Measurements from ENCODE around the gene MIPOL1. TPM values are rescaled to one million over a fixed set of nuclear protein-coding genes. Genes with fewer than 3 reads are reported as not detected.

Gene MIPOL1
- total and polyA plus RNA-seq, 2 experiments from 2014 or later, result 16.6 to 24.8 TPM

DNA sequence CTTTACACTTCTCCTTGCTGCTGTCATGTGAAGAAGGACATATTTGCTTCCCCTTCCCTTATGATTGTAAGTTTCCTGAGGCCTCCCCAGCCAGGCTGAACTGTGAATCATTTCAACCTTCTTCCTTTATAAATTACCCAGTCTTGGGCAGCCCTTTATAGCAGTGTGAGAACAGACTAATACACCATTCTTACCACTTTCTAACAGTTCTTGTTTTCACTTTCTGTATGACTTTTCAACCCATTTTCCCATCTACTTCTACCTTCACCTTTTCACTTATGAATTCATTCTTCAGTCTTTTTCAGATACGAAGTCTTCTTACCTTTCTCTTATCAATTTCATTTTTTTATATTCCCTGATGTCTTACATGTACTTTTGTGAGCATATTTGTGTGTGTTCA lies 342.3 kb downstream of the MIPOL1 start:
- no peak for TF ChIP-seq CTCF (conservative IDR thresholded peaks at IDR 0.05; ENCODE audit: low read depth in 2 of 2)
- no peak for TF ChIP-seq ZNF114 (CRISPR knock-in tag; IDR thresholded peaks at IDR 0.05)
- no peak for TF ChIP-seq ZNF331 (CRISPR knock-in tag; IDR thresholded peaks at IDR 0.05; ENCODE audit: low read depth)
- no peak for TF ChIP-seq ETS1 (IDR thresholded peaks at IDR 0.05)
- TF ChIP-seq EZH2phosphoT487 (IDR thresholded peaks at IDR 0.05; ENCODE audit: unreplicated experiment), result no peak
- no peak for TF ChIP-seq JUNB (IDR thresholded peaks at IDR 0.05; ENCODE audit: unreplicated experiment)
- no peak for TF ChIP-seq NANOG (IDR thresholded peaks at IDR 0.05; ENCODE audit: borderline replicate concordance)
- TF ChIP-seq STAT1 (IDR thresholded peaks at IDR 0.05; ENCODE audit: unreplicated experiment), result no peak
- no peak for TF ChIP-seq CREB1 (CRISPR knock-in tag; IDR thresholded peaks at IDR 0.05; ENCODE audit: low read depth)
- Mint-ChIP-seq H3K9me3 (no peaks in the 10 kb centered on the region), H3K36me3 (ENCODE audit: low read depth) (no peaks in the 10 kb centered on the region), H3K27ac (no peak overlapping the region), H3K4me1 (no peaks in the 10 kb centered on the region), H3K27me3 (ENCODE audit: insufficient read depth, low read depth, poor library complexity) (no peaks in the 10 kb centered on the region), H3K4me3 (no peak overlapping the region)
- Histone ChIP-seq H3K36me3 (ENCODE audit: insufficient read depth) (no peaks in the 10 kb centered on the region), H2AFZ (no peak overlapping the region), H3F3A (replicated peaks; ENCODE audit: low read depth) (no peaks in the 10 kb centered on the region), H3K4me2 (no peak overlapping the region), H3K4me3 (no peak overlapping the region), H3K27me3 (ENCODE audit: insufficient read depth) (no peaks in the 10 kb centered on the region), H4K20me1 (replicated peaks; ENCODE audit: insufficient read depth) (no peaks in the 10 kb centered on the region), H3K79me2 (replicated peaks; ENCODE audit: insufficient read depth) (no peaks in the 10 kb centered on the region), H3K9me2 (ENCODE audit: insufficient read depth) (no peaks in the 10 kb centered on the region), H3K27ac (ENCODE audit: low read depth) (no peak overlapping the region), H3K4me1 (ENCODE audit: insufficient read depth) (no peaks in the 10 kb centered on the region)
- ATAC-seq (no peak), DNase-seq (ENCODE audit: low spot score) (no peak)

DNA sequence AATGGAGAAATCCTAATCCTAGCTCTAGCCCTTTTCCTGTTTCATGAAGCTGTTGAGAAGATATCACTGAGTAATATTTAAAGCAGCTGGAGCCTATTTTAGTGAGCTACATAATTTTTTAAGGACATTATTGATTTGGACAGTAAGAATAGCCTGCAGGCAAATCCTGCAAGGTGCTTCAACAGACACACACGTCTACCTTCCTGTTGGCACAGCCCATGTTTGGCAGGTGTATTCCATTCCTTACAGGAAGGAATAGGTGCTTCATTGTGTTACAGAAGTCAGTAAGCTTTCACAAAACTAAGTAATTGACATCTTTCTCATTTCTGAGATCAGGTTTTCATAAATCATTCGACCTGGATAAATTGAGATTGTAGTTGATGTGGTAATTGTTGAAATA lies 346.7 kb downstream of the MIPOL1 start:
- Histone ChIP-seq H3K4me1 (ENCODE audit: insufficient read depth) (no peaks in the 10 kb centered on the region), H3K9me2 (ENCODE audit: insufficient read depth) (no peaks in the 10 kb centered on the region), H4K20me1 (replicated peaks; ENCODE audit: insufficient read depth) (no peaks in the 10 kb centered on the region), H3K4me3 (no peak overlapping the region), H3K36me3 (ENCODE audit: insufficient read depth) (no peaks in the 10 kb centered on the region), H3K27me3 (ENCODE audit: insufficient read depth) (no peaks in the 10 kb centered on the region), H3F3A (replicated peaks; ENCODE audit: low read depth) (no peaks in the 10 kb centered on the region), H2AFZ (no peak overlapping the region), H3K4me2 (no peak overlapping the region), H3K27ac (ENCODE audit: low read depth) (no peak overlapping the region), H3K79me2 (replicated peaks; ENCODE audit: insufficient read depth) (no peaks in the 10 kb centered on the region)
- no peak for DNase-seq (ENCODE audit: low spot score)
- no peaks in the 10 kb centered on the region for H3K4me1 Mint-ChIP-seq
- TF ChIP-seq STAT1 (IDR thresholded peaks at IDR 0.05; ENCODE audit: unreplicated experiment), result no peak
- no peak for TF ChIP-seq EZH2phosphoT487 (IDR thresholded peaks at IDR 0.05; ENCODE audit: unreplicated experiment)
- TF ChIP-seq CTCF (conservative IDR thresholded peaks at IDR 0.05; ENCODE audit: low read depth in 2 of 2), result no peak
- no peak for TF ChIP-seq POLR2AphosphoS5 (IDR thresholded peaks at IDR 0.05; ENCODE audit: low read depth)
- TF ChIP-seq ZNF331 (CRISPR knock-in tag; IDR thresholded peaks at IDR 0.05; ENCODE audit: low read depth), result no peak
- no peak for TF ChIP-seq ZNF462 (CRISPR knock-in tag; IDR thresholded peaks at IDR 0.05)
- no peak for TF ChIP-seq JUNB (IDR thresholded peaks at IDR 0.05; ENCODE audit: unreplicated experiment)
- H3K36me3 Mint-ChIP-seq (ENCODE audit: low read depth), result no peaks in the 10 kb centered on the region
- H3K9me3 Mint-ChIP-seq, result no peaks in the 10 kb centered on the region
- H3K27me3 Mint-ChIP-seq (ENCODE audit: insufficient read depth, low read depth, poor library complexity), result no peaks in the 10 kb centered on the region
- no peak for ATAC-seq
- no peak overlapping the region for H3K4me3 Mint-ChIP-seq
- H3K27ac Mint-ChIP-seq, result no peak overlapping the region

All from GM23338 (cell line).